Breast epithelium (tissue), 4 donors: ENCODE results near the gene PADI1. TPM values are rescaled to one million over a fixed set of nuclear protein-coding genes. Genes with fewer than 3 reads are reported as not detected.

Experiments used
- DNase-seq, 2 donors: peaks; one replicate each; pipeline ENCODE4 v3.0.0-alpha.2; 2019; ENCODE audit warnings: low spot score in 2 of 2
- H3K27ac ChIP-seq, 2 donors: fragments of 200-600 bp; sonication (generic) in 1 of 2; one replicate each; pipeline ENCODE4 v1.5.1; 2016 to 2019; ENCODE audit warnings: mild to moderate bottlenecking in 1 of 2
- H3K27me3 ChIP-seq, 2 donors: fragments of 200-600 bp; sonication (generic) in 1 of 2; one replicate each; pipeline versions ENCODE4 v1.5.1 to v1.6.0; 2017 to 2019; ENCODE audit warnings: control low read depth in 1 of 2, mild to moderate bottlenecking in 1 of 2
- H3K36me3 ChIP-seq: fragments of 200-600 bp; one replicate; pipeline ENCODE4 v1.5.1; 2019
- H3K4me1 ChIP-seq, 2 donors: fragments of 200-600 bp; sonication (generic); one replicate each; pipeline ENCODE4 v1.5.1; 2016 to 2019; ENCODE audit warnings: control low read depth in 1 of 2
- H3K4me3 ChIP-seq, 3 donors: fragments of 200-600 bp; sonication (generic); 1 replicate in 2 of 3; 2 replicates in 1 of 3; pipeline ENCODE4 v1.5.1; 2016 to 2019; ENCODE audit warnings: mild to moderate bottlenecking in 3 of 3, moderate library complexity in 2 of 3
- H3K9me3 ChIP-seq, 2 donors: fragments of 200-600 bp; sonication (generic) in 1 of 2; one replicate each; pipeline ENCODE4 v1.5.1; 2016 to 2019; ENCODE audit warnings: control low read depth in 1 of 2
- CTCF ChIP-seq, 3 donors: fragments of 450-650 bp; IDR thresholded peaks; one replicate each; pipeline ENCODE4 v1.5.1; 2016 to 2017; ENCODE audit warnings: antibody characterized with exemption in 3 of 3, mild to moderate bottlenecking in 3 of 3, moderate library complexity in 3 of 3
- POLR2A ChIP-seq: fragments of 450-650 bp; IDR thresholded peaks from one replicate; pipeline ENCODE4 v1.6.1; 2016; ENCODE audit warnings: antibody characterized with exemption, mild to moderate bottlenecking, moderate library complexity
- POLR2AphosphoS5 ChIP-seq, 3 donors: sonication (generic); formaldehyde crosslinking; IDR thresholded peaks; one replicate each; pipeline ENCODE4 v1.6.1; 2017; ENCODE audit warnings: antibody characterized with exemption in 3 of 3
- intact Hi-C: fragments of 100-400 bp; cut with DNase I; formaldehyde crosslinking; loops from one replicate; pipeline ENCODE4 v1.15.1; 2023; ENCODE audit warnings: low total_unique reads
- total RNA-seq, 3 donors: library from RNA; depleted of rRNA; stranded (reverse); fragments of >200 nt; gene quantifications; one replicate each; pipeline ENCODE4 v1.1.0, GENCODE V29; 2016

PADI1 gene
- total RNA-seq, 3 donors from 2014 or later = 0.33 TPM; not detected in 2

GRCh38 chr1:17161137-17161740, 43.7 kb upstream of the PADI1 start:
- no peaks in the 10 kb centered on the region for H3K27me3 ChIP-seq
- no peak for DNase-seq
- TF ChIP-seq CTCF (IDR thresholded peaks at IDR 0.05) (no peak), POLR2A (no peak), POLR2AphosphoS5 (IDR thresholded peaks at IDR 0.05) (no peak)
- H3K4me3 ChIP-seq = no peak overlapping the region
- no peaks in the 10 kb centered on the region for H3K4me1 ChIP-seq
- no peak overlapping the region for H3K27ac ChIP-seq
- no peaks in the 10 kb centered on the region for H3K36me3 ChIP-seq
- intact Hi-C loops = no loop called here
- H3K9me3 ChIP-seq = no peaks in the 10 kb centered on the region

- Histone ChIP-seq H3K27ac (no peak overlapping the region), H3K4me1 (no peaks in the 10 kb centered on the region), H3K4me3 (no peak overlapping the region), H3K9me3 (no peaks in the 10 kb centered on the region), H3K36me3 (no peaks in the 10 kb centered on the region), H3K27me3 (no peaks in the 10 kb centered on the region)
- intact Hi-C loops = no loop called here
- TF ChIP-seq POLR2AphosphoS5 (IDR thresholded peaks at IDR 0.05) = no peak
- no peak for TF ChIP-seq CTCF (IDR thresholded peaks at IDR 0.05)
- no peak for TF ChIP-seq POLR2A
- DNase-seq = no peak
Observed at GRCh38 chr1:17161926-17162800, 42.8 kb upstream of the PADI1 start.

- no peak overlapping the region for H3K4me3 ChIP-seq
- intact Hi-C loops = no loop called here
- DNase-seq = no peak
- no peak overlapping the region for H3K27ac ChIP-seq
- H3K9me3 ChIP-seq = no peaks in the 10 kb centered on the region
- TF ChIP-seq POLR2AphosphoS5 (IDR thresholded peaks at IDR 0.05) (no peak), POLR2A (no peak), CTCF (IDR thresholded peaks at IDR 0.05) (no peak)
- H3K4me1 ChIP-seq = no peaks in the 10 kb centered on the region
- H3K27me3 ChIP-seq = no peaks in the 10 kb centered on the region
- H3K36me3 ChIP-seq = no peaks in the 10 kb centered on the region
Observed at GRCh38 chr1:17162941-17163340, 42.0 kb upstream of the PADI1 start.

GRCh38 chr1:17163371-17163770, 41.6 kb upstream of the PADI1 start:
- TF ChIP-seq POLR2A (no peak), POLR2AphosphoS5 (IDR thresholded peaks at IDR 0.05) (no peak), CTCF (IDR thresholded peaks at IDR 0.05) (no peak)

More at GRCh38 chr1:17163371-17163770, 41.6 kb upstream of the PADI1 start:
- Histone ChIP-seq H3K9me3 (no peaks in the 10 kb centered on the region), H3K4me1 (no peaks in the 10 kb centered on the region), H3K27ac (no peak overlapping the region), H3K4me3 (no peak overlapping the region), H3K27me3 (no peaks in the 10 kb centered on the region), H3K36me3 (no peaks in the 10 kb centered on the region)
- intact Hi-C loops = no loop called here
- no peak for DNase-seq
